Measurements from ENCODE around the gene ASPN. TPM values are rescaled to one million over a fixed set of nuclear protein-coding genes. Genes with fewer than 3 reads are reported as not detected.

ASPN gene
- total and polyA plus RNA-seq, 4 donors: 6.4 to 11.4 (median 6.9) TPM

GRCh38 chr9:92468206-92468605 is 14.1 kb downstream of the ASPN start:
- no peak overlapping the region for H3K4me3 ChIP-seq (ENCODE audit: low read depth in 1 of 3, low read length in 3 of 3)
- TF ChIP-seq TAF1 (conservative IDR thresholded peaks at IDR 0.05): no peak
- TF ChIP-seq, protein P1, sequence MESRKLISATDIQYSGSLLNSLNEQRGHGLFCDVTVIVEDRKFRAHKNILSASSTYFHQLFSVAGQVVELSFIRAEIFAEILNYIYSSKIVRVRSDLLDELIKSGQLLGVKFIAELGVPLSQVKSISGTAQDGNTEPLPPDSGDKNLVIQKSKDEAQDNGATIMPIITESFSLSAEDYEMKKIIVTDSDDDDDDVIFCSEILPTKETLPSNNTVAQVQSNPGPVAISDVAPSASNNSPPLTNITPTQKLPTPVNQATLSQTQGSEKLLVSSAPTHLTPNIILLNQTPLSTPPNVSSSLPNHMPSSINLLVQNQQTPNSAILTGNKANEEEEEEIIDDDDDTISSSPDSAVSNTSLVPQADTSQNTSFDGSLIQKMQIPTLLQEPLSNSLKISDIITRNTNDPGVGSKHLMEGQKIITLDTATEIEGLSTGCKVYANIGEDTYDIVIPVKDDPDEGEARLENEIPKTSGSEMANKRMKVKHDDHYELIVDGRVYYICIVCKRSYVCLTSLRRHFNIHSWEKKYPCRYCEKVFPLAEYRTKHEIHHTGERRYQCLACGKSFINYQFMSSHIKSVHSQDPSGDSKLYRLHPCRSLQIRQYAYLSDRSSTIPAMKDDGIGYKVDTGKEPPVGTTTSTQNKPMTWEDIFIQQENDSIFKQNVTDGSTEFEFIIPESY (IDR thresholded peaks at IDR 0.05): no peak
- TF ChIP-seq NR2F2 (IDR thresholded peaks at IDR 0.05): no peak
- TF ChIP-seq REST (IDR thresholded peaks at IDR 0.05): no peak
- TF ChIP-seq ATF3 (IDR thresholded peaks at IDR 0.05): no peak
- no peak for TF ChIP-seq MAX (IDR thresholded peaks at IDR 0.05)
- TF ChIP-seq FOXA1 (IDR thresholded peaks at IDR 0.05): no peak
- TF ChIP-seq RXRA (IDR thresholded peaks at IDR 0.05): no peak
- TF ChIP-seq RAD21 (IDR thresholded peaks at IDR 0.05): no peak
- no peak for TF ChIP-seq FOXA2 (IDR thresholded peaks at IDR 0.05)
- no peak for TF ChIP-seq SP1 (IDR thresholded peaks at IDR 0.05)
- TF ChIP-seq JUND (IDR thresholded peaks at IDR 0.05): no peak
- TF ChIP-seq HNF4G (IDR thresholded peaks at IDR 0.05): no peak
- TF ChIP-seq HNF4A (conservative IDR thresholded peaks at IDR 0.05): no peak
- TF ChIP-seq EGR1 (IDR thresholded peaks at IDR 0.05; ENCODE audit: low read depth in 2 of 2): no peak
- no peak for TF ChIP-seq GABPA (IDR thresholded peaks at IDR 0.05 in 1 of 2, conservative IDR thresholded peaks at IDR 0.05 in 1 of 2)
- TF ChIP-seq, protein P2, sequence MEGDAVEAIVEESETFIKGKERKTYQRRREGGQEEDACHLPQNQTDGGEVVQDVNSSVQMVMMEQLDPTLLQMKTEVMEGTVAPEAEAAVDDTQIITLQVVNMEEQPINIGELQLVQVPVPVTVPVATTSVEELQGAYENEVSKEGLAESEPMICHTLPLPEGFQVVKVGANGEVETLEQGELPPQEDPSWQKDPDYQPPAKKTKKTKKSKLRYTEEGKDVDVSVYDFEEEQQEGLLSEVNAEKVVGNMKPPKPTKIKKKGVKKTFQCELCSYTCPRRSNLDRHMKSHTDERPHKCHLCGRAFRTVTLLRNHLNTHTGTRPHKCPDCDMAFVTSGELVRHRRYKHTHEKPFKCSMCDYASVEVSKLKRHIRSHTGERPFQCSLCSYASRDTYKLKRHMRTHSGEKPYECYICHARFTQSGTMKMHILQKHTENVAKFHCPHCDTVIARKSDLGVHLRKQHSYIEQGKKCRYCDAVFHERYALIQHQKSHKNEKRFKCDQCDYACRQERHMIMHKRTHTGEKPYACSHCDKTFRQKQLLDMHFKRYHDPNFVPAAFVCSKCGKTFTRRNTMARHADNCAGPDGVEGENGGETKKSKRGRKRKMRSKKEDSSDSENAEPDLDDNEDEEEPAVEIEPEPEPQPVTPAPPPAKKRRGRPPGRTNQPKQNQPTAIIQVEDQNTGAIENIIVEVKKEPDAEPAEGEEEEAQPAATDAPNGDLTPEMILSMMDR (IDR thresholded peaks at IDR 0.05; ENCODE audit: low read depth, low read length, missing input control): no peak
- H3K9me3 ChIP-seq (ENCODE audit: control insufficient read depth in 4 of 4, low read length in 3 of 4): no peaks in the 10 kb centered on the region
- DNase-seq (ENCODE audit: low spot score): no peak
- H3K36me3 ChIP-seq (ENCODE audit: control insufficient read depth in 4 of 4, insufficient read depth in 3 of 4, low read depth in 1 of 4, low read length in 3 of 4): no peaks in the 10 kb centered on the region
- no peak overlapping the region for H3K27ac ChIP-seq (ENCODE audit: low read depth in 1 of 2, low read length in 2 of 2)
- 97% methylated on average over 2 of the region's 2 CpGs for WGBS
- no peaks in the 10 kb centered on the region for H3K27me3 ChIP-seq (ENCODE audit: control insufficient read depth in 4 of 4, insufficient read depth in 4 of 4, low read length in 3 of 4)
- H3K9ac ChIP-seq (ENCODE audit: low read depth in 1 of 2, low read length in 2 of 2): no peak overlapping the region
- H3K4me1 ChIP-seq (ENCODE audit: control insufficient read depth in 4 of 4, insufficient read depth in 4 of 4, low read length in 3 of 4): no peaks in the 10 kb centered on the region

GRCh38 chr9:92467511-92467910 is 14.8 kb downstream of the ASPN start:
- 93% methylated on average over 2 of the region's 2 CpGs for WGBS
- TF ChIP-seq RAD21 (IDR thresholded peaks at IDR 0.05): no peak

More at GRCh38 chr9:92467511-92467910, 14.8 kb downstream of the ASPN start:
- no peak overlapping the region for H3K9ac ChIP-seq (ENCODE audit: low read depth in 1 of 2, low read length in 2 of 2)
- H3K36me3 ChIP-seq (ENCODE audit: control insufficient read depth in 4 of 4, insufficient read depth in 3 of 4, low read depth in 1 of 4, low read length in 3 of 4): no peaks in the 10 kb centered on the region
- H3K4me1 ChIP-seq (ENCODE audit: control insufficient read depth in 4 of 4, insufficient read depth in 4 of 4, low read length in 3 of 4): no peaks in the 10 kb centered on the region
- DNase-seq (ENCODE audit: low spot score): no peak
- no peak overlapping the region for H3K27ac ChIP-seq (ENCODE audit: low read depth in 1 of 2, low read length in 2 of 2)
- H3K27me3 ChIP-seq (ENCODE audit: control insufficient read depth in 4 of 4, insufficient read depth in 4 of 4, low read length in 3 of 4): no peaks in the 10 kb centered on the region
- H3K9me3 ChIP-seq (ENCODE audit: control insufficient read depth in 4 of 4, low read length in 3 of 4): no peaks in the 10 kb centered on the region
- H3K4me3 ChIP-seq (ENCODE audit: low read depth in 1 of 3, low read length in 3 of 3): no peak overlapping the region

Measured in liver (tissue), 9 donors.